NCI-H2227 (cell line): ENCODE data around the gene POLK.
"Not testable (repeated sequence)": the region's sequence is repeated elsewhere in the genome, so short reads cannot be mapped to it uniquely, and the experiment has no call there.

Experiments
- DNase-seq: peaks from one replicate; lab custom pipeline; 2025; ENCODE audit not compliant: unreplicated experiment; lab: John Stamatoyannopoulos, UW

The POLK gene

GRCh38 chr5:75546830-75547229, 35.1 kb downstream of the POLK start:
- DNase-seq = no peak

- DNase-seq = no peak
Observed at GRCh38 chr5:75547812-75548211, 36.1 kb downstream of the POLK start.

- DNase-seq = no peak
Observed at GRCh38 chr5:75550597-75550996, 38.9 kb downstream of the POLK start.

GRCh38 chr5:75551471-75551870, 39.8 kb downstream of the POLK start:
- DNase-seq = no peak

GRCh38 chr5:75552764-75553163, 41.1 kb downstream of the POLK start:
- no peak for DNase-seq

GRCh38 chr5:75553358-75553757, 41.7 kb downstream of the POLK start:
- DNase-seq = no peak

- DNase-seq = no peak
Observed at GRCh38 chr5:75558221-75558620, 46.5 kb downstream of the POLK start.

GRCh38 chr5:75558981-75559632, 47.4 kb downstream of the POLK start:
- no peak for DNase-seq

- not testable (repeated sequence) for DNase-seq
Observed at GRCh38 chr5:75560655-75561054, 49.0 kb downstream of the POLK start.

- not testable (repeated sequence) for DNase-seq
Observed at GRCh38 chr5:75565991-75566709, 54.5 kb downstream of the POLK start.

GRCh38 chr5:75566710-75567309, 55.1 kb downstream of the POLK start:
- DNase-seq = no peak

- DNase-seq = no peak
Observed at GRCh38 chr5:75567710-75568109, 56.0 kb downstream of the POLK start.

GRCh38 chr5:75568202-75568601, 56.5 kb downstream of the POLK start:
- no peak for DNase-seq

- DNase-seq = no peak
Observed at GRCh38 chr5:75571547-75571946, 59.9 kb downstream of the POLK start.

- DNase-seq = no peak
Observed at GRCh38 chr5:75574791-75575190, 63.1 kb downstream of the POLK start.

- DNase-seq = not testable (repeated sequence)
Observed at GRCh38 chr5:75578280-75578679, 66.6 kb downstream of the POLK start.

GRCh38 chr5:75584641-75585040, 73.0 kb downstream of the POLK start:
- no peak for DNase-seq

- no peak for DNase-seq
Observed at GRCh38 chr5:75588666-75589065, 77.0 kb downstream of the POLK start.

- no peak for DNase-seq
Observed at GRCh38 chr5:75600535-75600934, 88.8 kb downstream of the POLK start.

- no peak for DNase-seq
Observed at GRCh38 chr5:75601567-75601966, 89.9 kb downstream of the POLK start.

- DNase-seq = no peak
Observed at GRCh38 chr5:75601996-75602395, 90.3 kb downstream of the POLK start.

- DNase-seq = no peak
Observed at GRCh38 chr5:75603371-75603770, 91.7 kb downstream of the POLK start.
